ENCODE data around the gene CCNK. TPM values are rescaled to one million over a fixed set of nuclear protein-coding genes. Genes with fewer than 3 reads are reported as not detected.
A peak's percentile ranks its signal among the peaks of the same experiment; 100 is the strongest.

CCNK gene
- total RNA-seq (2014; rRNA removed; shearing (Covaris generic)) = 5.3 and 19.2 TPM in 2 replicates

DNA sequence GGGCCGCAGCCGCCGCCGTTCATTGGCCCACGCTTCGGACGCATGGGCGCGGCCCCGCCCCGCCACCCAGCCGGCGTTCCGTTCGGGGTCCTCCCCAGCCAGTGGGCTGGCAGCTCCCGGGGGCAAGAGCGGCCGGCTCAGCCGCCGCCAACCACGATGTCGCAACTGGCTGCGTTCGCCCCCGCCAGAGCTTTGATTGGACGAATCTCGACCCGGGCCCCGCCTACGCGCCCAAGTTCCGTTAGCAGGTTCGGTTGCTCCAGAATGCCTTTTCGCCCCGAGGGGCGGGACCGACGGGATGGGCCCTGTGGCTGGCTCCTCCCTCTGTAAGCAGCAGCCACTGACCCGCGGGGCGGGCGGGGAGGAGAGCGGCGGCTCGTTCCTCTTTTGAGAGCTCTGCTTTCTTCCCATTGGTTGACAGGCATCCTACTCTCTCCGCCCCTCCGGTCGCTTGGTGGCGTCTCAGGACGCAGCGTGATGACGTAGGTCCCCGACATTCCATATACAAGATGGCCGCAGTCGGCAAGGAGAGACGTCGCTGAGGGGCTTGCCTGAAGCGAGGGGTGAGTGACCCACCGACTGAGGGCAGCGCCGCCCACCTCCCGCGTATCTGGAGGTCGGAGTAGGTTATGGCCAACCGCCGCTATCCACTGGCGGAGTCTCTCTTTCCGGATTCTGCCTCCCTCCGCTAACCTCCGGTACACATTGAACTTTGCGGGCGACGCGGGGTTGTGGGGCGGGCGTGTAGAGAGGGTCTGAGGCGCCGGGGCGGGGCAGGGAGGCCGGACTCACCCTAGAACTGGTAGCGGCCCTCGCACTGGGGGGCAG, at the start of gene CCNK:
CCNK (plus strand) TSS at position 493 of the 828 bp plus-strand sequence. CDS start 11,269 bp downstream, outside the sequence.
- DNase-seq (ENCODE audit: low read depth) = peak; percentile 100

DNA sequence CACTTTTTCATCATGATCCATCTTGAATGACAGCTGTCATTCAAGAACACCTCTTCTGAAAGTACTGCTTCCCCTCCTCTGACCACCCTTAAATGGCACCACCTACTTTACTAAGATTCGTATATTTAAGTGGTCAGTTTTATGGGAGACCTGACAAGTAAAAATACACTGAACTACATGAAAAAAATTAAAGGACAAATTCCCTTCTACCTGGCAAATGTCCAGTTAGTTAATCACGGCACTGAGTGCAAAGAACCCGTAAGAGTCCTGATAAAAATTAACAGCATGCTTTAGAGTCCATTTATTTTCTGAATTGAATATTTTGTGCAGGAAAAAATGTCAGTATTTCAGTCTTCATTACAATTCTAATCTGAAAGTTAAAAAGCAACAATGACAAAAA, 49.2 kb upstream of the CCNK start:
- no peak for DNase-seq (ENCODE audit: low read depth)

DNA sequence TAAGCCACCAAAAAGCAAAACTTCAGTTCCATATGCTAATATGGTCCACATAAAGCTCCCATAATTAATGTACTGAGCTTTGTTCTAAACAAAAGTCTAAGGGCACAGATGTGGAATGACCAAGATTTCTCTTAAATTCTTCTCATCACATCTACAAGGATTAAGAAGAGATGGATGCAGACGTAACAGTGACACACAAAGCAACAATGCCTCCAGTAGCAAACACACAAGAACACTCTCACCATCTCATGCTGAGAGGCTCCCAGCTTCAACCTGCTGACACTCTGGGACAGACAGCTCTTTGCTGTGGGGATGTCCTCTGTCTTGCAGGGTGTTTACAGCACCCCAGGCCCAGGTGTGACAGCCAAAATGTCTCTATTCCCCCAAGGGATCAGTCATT, 48.7 kb upstream of the CCNK start:
- DNase-seq (ENCODE audit: low read depth) = no peak

DNA sequence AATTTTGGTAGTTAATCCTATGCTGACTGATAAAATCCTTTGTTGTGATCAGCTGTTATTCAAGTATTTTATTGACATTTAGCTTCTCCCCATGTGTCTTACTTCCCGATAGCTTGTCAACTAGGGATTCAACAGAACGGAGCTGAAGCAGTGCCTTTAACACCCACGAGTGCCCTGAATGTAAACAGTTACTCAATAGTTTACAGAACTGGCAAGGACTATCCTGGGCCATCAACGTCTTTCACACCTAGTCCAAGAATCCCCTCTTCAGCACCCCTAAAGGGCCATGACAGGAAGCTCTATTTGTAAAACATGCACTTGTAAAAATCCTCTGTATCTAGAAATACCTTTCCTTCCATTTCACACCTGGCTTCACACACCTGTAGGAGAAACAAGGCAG, 45.9 kb upstream of the CCNK start:
- no peak for DNase-seq (ENCODE audit: low read depth)

DNA sequence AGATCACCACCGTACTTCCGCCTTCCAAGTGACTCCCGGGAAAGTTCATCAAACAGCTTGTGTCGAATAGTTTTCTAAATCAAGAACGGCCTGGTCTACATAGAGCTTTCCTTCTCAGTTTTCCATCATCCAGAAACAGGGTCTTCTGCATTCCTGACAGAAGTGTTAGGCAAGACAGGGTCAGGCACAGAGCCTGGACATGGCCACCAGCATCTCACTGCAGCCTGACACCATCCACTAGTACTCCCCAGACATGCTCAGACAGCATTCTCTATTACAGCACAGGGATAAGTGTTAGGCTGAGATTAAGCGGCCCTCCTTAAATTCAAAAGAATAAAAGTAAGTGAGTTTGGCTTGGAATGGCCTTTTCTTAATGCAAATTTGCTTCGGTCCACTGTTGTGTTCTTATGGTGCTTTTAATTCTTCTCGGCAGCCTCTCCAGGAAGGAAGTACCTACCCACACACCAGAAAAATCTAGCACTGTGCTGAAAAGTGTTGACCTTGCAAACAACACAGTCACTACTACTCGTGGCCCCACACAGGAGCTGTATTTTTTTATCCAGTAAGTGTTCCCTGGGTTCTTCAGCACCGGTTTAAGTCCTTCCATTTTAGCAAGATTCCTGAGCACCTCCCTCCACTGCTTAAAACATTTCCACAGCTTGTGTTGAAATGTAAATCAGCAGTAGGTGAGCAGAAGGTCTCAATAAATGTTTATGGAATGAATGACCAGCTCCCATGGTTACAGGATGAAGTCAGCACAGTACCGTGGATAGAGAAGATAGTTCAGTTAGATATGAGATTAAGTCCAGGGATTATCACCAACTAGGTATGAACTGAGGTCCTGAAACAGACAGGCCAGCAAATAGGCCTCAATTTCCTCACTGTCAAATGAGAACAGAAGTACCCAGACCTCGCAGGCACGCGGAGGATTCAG, 44.7 kb upstream of the CCNK start:
- DNase-seq (ENCODE audit: low read depth) = no peak

DNA sequence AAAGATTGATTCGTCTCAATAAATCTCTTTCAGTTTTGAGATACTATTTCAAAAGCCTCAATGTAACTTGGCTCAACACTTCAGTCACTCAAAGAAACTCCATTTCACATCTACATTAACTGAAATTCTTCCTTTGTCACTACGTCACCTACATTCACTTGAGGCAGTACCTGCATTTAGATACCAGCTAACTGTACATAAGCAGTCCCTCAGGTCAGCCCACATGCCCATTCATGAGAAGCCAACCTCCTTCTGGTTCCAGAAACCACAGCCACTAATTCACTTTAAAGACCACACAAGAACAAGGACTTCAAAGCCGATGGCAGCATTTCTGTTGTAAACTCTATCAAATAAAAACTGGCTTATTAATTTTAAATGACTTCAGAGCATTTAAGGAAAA, 43.5 kb upstream of the CCNK start:
- DNase-seq (ENCODE audit: low read depth) = no peak

DNA sequence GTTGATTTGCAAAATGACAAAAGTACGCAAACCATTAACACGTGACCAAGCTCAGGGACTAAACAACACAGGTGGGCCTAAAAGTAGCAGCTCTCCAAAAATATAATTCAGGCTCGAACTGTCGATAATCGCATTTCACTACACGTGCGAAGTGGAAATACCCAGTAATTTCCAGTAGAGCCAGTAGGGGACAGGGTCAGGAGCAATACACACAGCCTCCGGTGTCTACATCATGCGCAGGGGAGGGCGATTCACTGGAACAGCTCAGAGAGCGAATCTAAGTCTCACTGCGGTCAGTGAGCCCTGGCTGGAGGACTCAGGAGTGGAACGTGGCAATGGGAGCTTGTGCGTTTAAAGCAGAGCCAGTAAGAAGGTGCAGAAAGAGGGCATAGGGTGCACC, 40.9 kb upstream of the CCNK start:
- no peak for DNase-seq (ENCODE audit: low read depth)

DNA sequence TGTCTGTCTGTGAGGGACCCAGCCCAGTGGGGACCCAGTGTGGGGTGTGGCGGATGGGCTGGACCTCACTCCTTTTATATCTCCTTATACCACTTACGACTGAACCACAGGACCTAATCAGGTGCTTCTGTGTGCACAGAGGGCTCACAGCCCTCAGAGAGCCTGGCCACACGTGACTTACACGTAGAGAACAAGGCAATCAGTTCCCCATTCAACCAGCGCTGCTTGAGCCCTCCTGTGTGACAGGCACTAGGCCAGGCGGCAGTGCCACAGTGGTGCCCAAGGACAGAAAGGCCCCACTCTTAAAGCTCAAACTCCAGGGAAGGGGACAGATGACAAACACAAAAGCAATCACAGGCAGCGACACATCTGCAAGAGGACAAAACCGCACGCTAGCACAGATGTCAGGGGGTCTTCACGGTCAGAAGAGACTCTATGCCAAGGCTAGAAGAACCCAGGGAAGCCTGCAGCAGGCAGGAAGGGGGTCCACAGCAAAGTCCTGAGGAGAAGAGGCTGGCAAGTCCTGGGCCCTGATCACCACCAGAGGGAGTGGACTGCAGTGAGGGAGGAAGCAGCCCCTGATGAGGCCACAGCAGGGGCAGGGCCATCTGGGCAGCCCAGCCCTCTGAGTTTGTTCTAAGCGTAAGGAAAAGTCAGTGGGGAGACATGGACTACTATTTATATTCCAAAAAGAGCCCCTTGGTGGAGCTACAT, 39.9 kb upstream of the CCNK start:
- no peak for DNase-seq (ENCODE audit: low read depth)

DNA sequence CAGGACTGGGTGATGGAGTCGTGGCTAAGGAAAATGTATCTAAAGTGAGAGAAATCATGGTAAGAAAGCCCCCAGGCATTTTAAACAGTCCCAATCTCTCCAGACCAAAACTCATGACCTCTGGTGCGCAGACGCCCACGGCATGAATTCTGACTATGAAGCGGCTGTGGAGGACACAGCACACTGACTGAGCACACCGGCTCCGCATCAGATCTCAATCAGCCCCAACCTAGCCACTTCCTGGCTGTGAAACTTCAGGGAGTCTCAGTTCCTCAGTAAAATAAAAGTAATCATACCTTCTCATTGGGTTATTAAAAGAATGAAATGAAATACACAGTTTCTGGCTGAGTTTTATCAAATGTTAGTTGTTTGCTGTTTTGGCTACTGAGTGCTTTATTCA, 39.3 kb upstream of the CCNK start:
- no peak for DNase-seq (ENCODE audit: low read depth)

DNA sequence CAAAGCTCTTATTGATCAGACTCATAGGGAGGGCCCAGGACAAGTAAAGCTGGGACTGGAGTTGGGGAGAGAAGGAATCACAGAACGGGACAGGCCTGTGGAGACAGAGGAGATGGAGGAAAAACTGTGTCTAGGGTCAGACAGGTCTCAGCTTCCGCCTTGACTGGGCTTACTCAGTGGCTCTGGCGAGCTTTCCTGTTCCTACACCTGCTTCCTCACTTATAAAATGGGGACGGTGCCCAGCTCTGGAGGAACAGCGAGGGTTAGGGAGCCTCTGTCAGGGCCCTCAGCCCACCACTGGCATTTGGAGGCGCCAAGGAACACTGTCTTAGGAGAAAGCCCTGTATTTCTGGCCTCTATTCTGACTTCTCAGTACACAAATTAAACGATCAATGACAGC, 35.3 kb upstream of the CCNK start:
- DNase-seq (ENCODE audit: low read depth) = no peak

DNA sequence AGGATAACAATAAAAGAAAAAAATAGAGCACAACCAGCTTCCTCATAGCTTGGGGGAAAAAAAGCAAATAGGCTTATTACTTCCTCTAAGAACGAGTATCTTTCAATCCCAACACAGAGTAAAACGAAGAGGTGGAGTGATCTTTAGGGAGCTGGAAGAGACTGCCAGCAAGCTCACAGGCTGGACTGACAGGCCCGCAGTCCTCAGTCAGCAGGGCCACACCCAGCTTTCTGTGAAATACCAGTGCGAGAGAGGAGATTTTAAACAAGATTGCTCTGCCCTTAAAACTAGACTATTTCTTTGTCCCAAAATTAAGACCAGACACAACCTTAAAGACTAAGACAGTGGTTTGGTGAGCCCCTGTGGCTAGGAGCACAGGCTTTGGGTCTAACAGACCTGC, 33.5 kb upstream of the CCNK start:
- no peak for DNase-seq (ENCODE audit: low read depth)

DNA sequence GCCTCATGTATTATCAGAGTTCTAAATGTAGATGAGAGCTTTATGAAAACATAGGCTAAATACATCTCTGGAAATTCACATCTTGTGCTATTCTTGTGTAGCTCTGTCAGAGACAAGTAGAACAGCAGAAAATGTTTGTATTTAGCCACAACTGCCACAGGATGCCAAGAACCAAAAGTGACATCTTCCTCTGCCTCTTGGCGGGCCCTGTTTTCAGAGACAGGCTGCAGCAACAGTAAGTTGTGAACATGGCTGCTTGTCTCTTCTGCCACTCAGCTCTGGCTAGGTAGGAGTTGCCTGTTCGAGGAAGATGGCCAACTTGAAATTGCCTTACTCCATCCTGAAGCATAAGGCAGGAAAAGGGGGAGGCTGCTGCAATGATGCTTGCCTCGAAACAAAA, 30.9 kb upstream of the CCNK start:
- DNase-seq (ENCODE audit: low read depth) = no peak

DNA sequence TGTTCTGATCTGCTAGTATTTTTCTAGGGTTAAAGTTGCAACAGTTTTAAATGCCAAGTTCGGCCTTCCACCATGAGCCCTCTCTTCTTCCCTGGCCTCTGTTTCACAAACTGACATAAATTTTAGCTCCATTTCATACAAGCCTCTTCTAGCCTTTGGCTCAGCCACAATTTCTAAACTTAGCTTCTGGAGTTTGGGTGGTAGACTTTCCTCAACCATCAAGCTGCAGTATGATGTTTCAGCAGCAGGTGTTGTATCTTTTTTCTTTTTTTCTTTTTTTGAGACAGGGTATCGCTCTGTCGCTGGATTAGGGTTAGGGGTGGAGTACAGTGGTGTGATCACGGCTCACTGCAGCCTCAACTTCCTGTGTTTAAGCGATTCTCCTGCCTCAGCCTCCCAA, 30.0 kb upstream of the CCNK start:
- DNase-seq (ENCODE audit: low read depth) = no peak

DNA sequence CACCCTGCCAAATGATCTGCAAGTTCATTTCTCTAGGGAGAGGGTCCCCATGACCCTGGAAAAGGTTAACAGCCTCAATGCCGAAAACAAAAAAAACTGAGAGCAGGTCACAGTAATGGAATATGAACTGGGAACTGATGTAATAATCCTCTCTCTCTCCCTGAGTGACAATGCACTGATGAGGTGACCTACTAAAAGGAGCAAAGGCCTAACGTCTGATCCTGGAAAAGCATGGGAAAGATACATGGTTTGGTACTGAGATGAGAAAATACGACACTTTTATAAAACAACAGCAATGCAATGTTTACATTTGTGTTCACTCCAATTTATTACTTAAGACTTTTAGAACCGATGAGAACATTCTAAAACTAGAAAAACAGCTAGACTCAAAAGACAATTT, 28.2 kb upstream of the CCNK start:
- DNase-seq (ENCODE audit: low read depth) = no peak

DNA sequence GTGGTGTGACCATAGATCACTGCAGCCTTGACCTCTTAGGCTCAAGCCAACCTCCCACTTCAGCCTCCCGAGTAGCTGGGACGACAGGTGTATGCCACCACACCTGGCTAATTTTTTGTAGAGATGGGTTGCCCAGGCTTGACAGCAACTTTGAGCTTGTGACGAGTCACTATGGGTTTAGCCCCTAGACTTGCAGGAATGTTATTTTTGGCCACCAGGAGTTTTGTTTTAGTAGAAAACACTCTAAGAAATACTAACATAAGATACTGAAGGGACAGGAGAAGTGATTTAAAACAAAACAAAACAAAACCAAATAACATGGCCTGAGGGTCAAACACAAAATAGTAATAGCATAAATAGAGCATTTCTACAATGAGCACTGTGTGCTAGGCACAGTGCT, 27.0 kb upstream of the CCNK start:
- DNase-seq (ENCODE audit: low read depth) = no peak

DNA sequence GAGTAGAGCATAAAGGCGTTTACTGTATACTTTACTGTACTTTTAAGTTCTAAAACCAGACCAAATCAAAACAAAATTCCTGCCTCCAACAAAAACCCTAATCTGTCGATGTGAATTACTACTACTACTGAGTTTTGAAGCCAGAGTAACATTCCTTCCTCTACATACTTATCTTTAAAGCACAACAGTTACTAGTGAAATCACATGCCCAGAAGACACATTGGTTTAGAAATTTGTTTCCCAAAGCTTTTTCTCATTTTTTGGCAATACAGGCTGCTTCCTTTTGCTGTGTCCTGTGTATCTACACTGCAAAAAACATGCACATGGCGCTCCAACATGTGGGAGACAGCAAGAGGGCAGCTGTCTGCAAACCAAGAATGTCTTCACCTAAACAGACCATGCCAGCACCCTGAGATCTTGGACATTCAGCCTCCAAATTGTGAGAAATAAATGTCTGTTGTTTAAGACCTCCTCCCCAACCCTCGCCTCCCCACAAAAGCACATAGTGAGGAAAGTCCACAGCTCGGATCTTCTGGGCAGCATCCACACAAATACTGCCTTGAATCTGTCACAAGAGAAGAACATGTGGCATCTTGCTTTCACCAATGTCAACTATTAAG, 21.6 kb upstream of the CCNK start:
- no peak for DNase-seq (ENCODE audit: low read depth)

DNA sequence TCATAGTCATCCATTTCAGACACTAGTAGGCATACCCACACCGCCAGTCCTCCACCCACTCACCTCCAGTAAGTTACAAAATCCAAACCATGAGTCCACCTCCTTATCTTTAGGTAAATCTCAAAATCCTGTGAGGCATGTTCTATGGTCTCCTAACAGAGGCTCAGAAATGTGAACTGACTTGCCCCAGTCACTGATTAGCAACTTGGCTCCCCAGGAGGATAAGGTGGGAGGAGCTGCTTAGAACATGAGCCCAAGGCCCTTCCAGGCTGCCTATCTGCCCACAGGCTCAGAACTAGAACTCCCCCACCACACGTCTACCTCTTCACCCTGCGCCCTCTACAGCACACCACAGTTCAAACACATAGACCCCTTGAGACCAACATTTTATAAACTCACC, 20.4 kb upstream of the CCNK start:
- DNase-seq (ENCODE audit: low read depth) = no peak

DNA sequence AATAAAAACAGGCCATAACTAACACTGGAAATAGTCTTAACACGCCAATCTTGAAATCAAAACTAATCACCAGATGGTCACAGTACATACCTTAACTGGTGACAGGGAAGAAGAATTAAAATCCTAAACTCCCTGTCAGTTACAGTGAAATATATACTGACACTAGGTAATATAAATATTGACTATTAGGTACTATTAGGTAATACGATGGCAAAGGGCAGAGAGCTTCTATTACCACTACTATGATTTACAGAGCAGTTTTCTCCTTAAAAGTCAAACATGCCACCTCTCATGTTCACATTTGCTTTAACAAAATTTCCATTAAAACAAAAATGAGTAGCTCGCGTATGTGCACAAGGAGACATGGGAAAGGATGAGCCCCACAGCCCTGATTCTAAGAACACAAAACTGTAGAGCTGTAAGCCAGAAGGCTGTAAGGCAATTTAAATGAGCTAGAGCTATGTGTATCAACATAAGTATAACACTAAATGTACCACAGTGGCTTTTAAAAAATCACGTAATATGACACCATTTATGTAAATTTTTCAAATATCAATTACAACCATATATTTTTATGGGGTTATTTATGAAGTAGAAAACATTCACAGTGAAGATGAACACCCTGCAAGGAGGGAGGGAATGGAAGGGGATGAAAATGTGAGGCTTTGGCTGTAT, 19.7 kb upstream of the CCNK start:
- DNase-seq (ENCODE audit: low read depth) = no peak

DNA sequence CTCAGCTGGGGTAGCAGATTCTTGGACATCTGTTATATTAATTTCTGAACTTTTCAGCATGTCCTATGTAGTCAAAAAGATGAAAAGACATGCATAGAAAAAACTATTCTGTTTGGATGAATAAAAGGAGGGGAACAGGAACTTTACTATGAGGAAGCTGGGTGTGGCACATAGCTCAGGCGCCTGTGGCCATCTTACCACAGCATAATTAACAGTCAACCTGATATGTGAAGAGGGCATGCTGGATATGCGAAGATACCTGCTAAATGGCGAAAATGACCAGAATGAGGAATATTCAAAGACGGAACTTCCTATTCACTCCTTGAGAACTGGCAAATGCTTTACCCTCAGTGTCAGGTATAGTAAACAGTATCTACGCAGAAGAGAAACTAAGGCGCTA, 19.0 kb upstream of the CCNK start:
- DNase-seq (ENCODE audit: low read depth) = no peak

DNA sequence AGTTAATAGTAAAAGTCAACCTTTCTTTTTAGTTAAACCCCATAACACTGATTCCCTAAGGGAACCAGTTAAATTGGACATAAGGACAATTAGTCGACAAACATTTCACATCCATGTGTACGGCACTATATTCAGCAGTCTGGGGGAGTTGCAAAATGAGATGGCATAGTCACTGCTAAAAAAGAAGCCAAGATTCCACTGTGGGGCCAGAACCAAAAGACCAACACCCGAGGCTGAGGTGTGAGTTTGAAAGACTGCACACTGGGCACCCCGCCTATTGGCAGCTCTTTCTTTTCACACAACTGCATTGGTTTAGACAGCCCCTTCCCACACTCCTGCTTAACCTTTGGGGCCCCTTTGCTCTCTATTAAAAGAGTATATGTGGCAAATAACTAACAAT, 17.2 kb upstream of the CCNK start:
- no peak for DNase-seq (ENCODE audit: low read depth)

DNA sequence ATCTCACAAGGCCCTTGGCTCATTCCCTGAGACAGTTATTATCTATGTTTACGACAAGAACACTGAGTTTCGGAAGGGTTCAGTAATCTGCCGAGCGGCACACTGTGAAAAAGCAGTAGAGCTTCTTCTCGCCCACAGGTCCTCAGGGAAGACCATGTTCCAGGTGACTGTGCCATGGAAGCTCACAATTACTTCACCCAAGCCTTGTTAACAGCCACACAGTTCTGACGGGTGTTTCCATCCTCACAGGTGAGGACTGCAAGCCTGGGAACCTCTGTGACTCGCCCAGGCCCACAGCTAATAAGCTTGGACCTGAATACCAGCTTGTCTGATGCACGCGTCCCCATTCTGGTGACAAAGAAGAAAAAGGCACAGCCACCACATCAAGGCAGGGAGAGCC, 15.9 kb upstream of the CCNK start:
- DNase-seq (ENCODE audit: low read depth) = no peak

All from Daoy (cell line).